DND-41 (cell line): Measurements from ENCODE around the gene STH.

ENCODE experiments used
- ATAC-seq: fragments of 200-7000 bp; cut with Tn5 transposase; 3 replicates; pipeline ENCODE4 v1.9.1; 2021; ENCODE audit warnings: low read depth; ENCODE audit not compliant: insufficient read depth
- DNase-seq: peaks from one replicate; pipeline ENCODE4 v3.0.0-alpha.2; 2020
- H2AFZ ChIP-seq: 2 replicates; pipeline ENCODE4 v1.6.0; 2012; ENCODE audit warnings: low read depth, low read length
- H3K27ac ChIP-seq: 2 replicates; pipeline ENCODE4 v1.5.1; 2012; ENCODE audit warnings: low read length, inconsistent platforms
- H3K27me3 ChIP-seq: fragments of 200-600 bp; sonication (generic); 2 replicates; pipeline ENCODE4 v1.6.0; 2012; ENCODE audit warnings: low read length, mild to moderate bottlenecking, inconsistent platforms; ENCODE audit not compliant: insufficient read depth, poor library complexity
- H3K36me3 ChIP-seq: 2 replicates; pipeline ENCODE4 v1.5.1; 2012; ENCODE audit warnings: low read length, inconsistent platforms; ENCODE audit not compliant: insufficient read depth
- H3K4me1 ChIP-seq: 2 replicates; pipeline ENCODE4 v1.5.1; 2012; ENCODE audit warnings: mild to moderate bottlenecking, low read length; ENCODE audit not compliant: insufficient read depth
- H3K4me2 ChIP-seq: 2 replicates; pipeline ENCODE4 v1.6.0; 2012; ENCODE audit warnings: mild to moderate bottlenecking, moderate library complexity, low read length, inconsistent platforms; ENCODE audit not compliant: insufficient read depth
- H3K4me3 ChIP-seq, 2 experiments: fragments of 200-600 bp in 1 of 2; shearing (Covaris generic) in 1 of 2; 2 replicates each; pipeline ENCODE4 v1.5.1; 2012 to 2016; ENCODE audit warnings: inconsistent platforms in 2 of 2, low read length in 2 of 2, mild to moderate bottlenecking in 2 of 2, low read depth in 1 of 2, moderate library complexity in 1 of 2
- H3K79me2 ChIP-seq: 2 replicates; pipeline ENCODE4 v1.6.0; 2012; ENCODE audit warnings: low read length, inconsistent platforms; ENCODE audit not compliant: insufficient read depth
- H3K9ac ChIP-seq: 2 replicates; pipeline ENCODE4 v1.6.0; 2012; ENCODE audit warnings: low read depth, mild to moderate bottlenecking, inconsistent platforms, low read length, moderate library complexity
- H3K9me3 ChIP-seq: 2 replicates; pipeline ENCODE4 v1.5.1; 2012; ENCODE audit warnings: low read length, moderate library complexity, mild to moderate bottlenecking, inconsistent platforms; ENCODE audit not compliant: insufficient read depth, severe bottlenecking
- H4K20me1 ChIP-seq: 2 replicates; pipeline ENCODE4 v1.6.0; 2012; ENCODE audit warnings: low read length; ENCODE audit not compliant: insufficient read depth
- EZH2 ChIP-seq: IDR thresholded peaks from 3 replicates; pipeline ENCODE4 v1.6.1; 2012; ENCODE audit warnings: borderline replicate concordance, low read depth, mild to moderate bottlenecking, moderate library complexity, low read length, inconsistent platforms; ENCODE audit not compliant: severe bottlenecking
- TF ChIP-seq, protein P1 (sequence below): IDR thresholded peaks from 2 replicates; pipeline ENCODE4 v1.5.1; 2012; ENCODE audit warnings: borderline replicate concordance, low read length, moderate library complexity, mild to moderate bottlenecking; ENCODE audit not compliant: poor library complexity, severe bottlenecking; ENCODE audit errors: extremely low read depth

Gene STH

DNA sequence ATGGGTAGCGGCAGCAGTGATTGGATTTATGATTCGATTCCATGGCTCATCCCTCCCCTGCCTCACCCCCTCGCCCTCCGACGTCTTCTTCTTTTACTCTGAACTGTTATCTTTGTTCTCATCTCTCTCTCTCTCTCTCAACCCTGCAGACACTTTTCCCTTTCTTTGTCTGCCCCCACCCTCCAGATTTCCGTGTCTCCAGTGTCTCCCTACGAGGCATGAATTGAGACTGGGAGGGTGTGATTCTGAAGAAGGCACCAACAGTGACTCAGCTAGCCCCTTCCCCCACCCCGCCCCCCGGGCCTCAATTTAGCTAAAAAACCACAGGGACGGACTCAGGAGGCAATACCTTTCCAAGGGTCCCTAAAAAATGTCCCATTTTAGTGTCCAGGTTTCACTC, 47.6 kb upstream of the STH start:
- H3K9ac ChIP-seq: no peak overlapping the region
- 0 out of 2 replicates have a peak, but pooled peaks cover 3% of the 10 kb centered on the region for H4K20me1 ChIP-seq
- H3K4me1 ChIP-seq: peaks cover 10% of the 10 kb centered on the region; the same call in 1 of the 2 replicates
- TF ChIP-seq, protein P1, sequence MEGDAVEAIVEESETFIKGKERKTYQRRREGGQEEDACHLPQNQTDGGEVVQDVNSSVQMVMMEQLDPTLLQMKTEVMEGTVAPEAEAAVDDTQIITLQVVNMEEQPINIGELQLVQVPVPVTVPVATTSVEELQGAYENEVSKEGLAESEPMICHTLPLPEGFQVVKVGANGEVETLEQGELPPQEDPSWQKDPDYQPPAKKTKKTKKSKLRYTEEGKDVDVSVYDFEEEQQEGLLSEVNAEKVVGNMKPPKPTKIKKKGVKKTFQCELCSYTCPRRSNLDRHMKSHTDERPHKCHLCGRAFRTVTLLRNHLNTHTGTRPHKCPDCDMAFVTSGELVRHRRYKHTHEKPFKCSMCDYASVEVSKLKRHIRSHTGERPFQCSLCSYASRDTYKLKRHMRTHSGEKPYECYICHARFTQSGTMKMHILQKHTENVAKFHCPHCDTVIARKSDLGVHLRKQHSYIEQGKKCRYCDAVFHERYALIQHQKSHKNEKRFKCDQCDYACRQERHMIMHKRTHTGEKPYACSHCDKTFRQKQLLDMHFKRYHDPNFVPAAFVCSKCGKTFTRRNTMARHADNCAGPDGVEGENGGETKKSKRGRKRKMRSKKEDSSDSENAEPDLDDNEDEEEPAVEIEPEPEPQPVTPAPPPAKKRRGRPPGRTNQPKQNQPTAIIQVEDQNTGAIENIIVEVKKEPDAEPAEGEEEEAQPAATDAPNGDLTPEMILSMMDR: no peak
- no peak for TF ChIP-seq EZH2
- H3K4me3 ChIP-seq: no peak overlapping the region
- ATAC-seq (no peak), DNase-seq (no peak)
- no peak overlapping the region for H2AFZ ChIP-seq
- H3K27ac ChIP-seq: no peak overlapping the region
- no peaks in the 10 kb centered on the region for H3K36me3 ChIP-seq
- H3K79me2 ChIP-seq: no peaks in the 10 kb centered on the region
- no peaks in the 10 kb centered on the region for H3K9me3 ChIP-seq
- H3K4me2 ChIP-seq: no peak overlapping the region
- H3K27me3 ChIP-seq: peaks cover 25% of the 10 kb centered on the region

DNA sequence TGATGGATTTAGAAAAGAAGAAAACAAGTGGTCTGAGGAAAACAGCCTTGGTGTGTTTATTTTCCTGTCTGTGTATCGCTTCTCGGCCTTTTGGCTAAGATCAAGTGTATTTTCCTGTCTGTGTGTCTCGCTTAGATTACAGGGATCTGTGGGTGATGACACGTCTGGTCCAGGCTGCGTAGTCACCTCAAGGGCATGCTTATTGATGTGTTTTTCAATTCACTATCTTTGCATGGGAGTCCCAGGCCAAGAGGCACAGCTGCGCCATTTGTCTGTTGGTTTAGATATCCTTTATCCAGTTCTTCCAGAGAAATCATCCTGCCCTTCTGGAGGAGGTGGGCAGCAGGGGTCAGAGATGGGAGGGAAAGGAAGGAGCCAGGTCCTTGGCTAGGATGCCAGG, 47.1 kb upstream of the STH start:
- no peaks in the 10 kb centered on the region for H3K36me3 ChIP-seq
- H3K9ac ChIP-seq: no peak overlapping the region
- H2AFZ ChIP-seq: no peak overlapping the region
- H3K9me3 ChIP-seq: no peaks in the 10 kb centered on the region
- peaks cover 25% of the 10 kb centered on the region for H3K27me3 ChIP-seq
- no peak overlapping the region for H3K27ac ChIP-seq
- H3K79me2 ChIP-seq: no peaks in the 10 kb centered on the region
- ATAC-seq (no peak), DNase-seq (no peak)
- H3K4me2 ChIP-seq: no peak overlapping the region
- TF ChIP-seq EZH2: no peak
- TF ChIP-seq, protein P1: no peak
- peaks cover 10% of the 10 kb centered on the region; the same call in 1 of the 2 replicates for H3K4me1 ChIP-seq
- H4K20me1 ChIP-seq: 0 out of 2 replicates have a peak, but pooled peaks cover 3% of the 10 kb centered on the region
- no peak overlapping the region for H3K4me3 ChIP-seq

DNA sequence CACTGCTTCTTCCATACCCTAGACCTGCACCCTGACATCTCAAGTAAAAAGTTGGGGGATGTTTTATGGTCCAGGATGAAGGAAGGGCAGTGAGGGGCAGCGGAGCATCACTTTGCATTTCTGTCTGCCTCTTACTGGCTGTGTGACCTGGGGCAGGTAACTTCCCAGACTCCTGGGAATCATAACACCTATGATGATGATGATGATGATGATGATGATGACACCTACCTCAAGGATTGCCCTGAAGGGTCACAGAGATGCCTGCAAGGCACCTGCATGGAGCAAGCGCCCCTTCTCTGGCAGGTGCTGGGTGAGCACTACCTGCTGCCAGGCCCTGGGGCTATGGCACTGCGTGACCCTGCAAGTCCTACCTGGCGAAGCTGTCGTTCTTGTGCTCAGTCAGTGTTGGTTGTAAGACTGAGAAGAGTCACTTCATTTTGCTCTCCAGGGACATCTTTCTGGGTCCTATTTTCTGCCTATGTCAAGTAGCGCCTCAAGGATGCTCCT, 46.2 kb upstream of the STH start:
- no peak overlapping the region for H3K27ac ChIP-seq
- peaks cover 10% of the 10 kb centered on the region; the same call in 1 of the 2 replicates for H3K4me1 ChIP-seq
- H4K20me1 ChIP-seq: 0 out of 2 replicates have a peak, but pooled peaks cover 3% of the 10 kb centered on the region
- no peak overlapping the region for H3K9ac ChIP-seq
- no peak overlapping the region for H2AFZ ChIP-seq
- no peaks in the 10 kb centered on the region for H3K36me3 ChIP-seq
- no peaks in the 10 kb centered on the region for H3K79me2 ChIP-seq
- DNase-seq (no peak), ATAC-seq (no peak)
- H3K27me3 ChIP-seq: peaks cover 25% of the 10 kb centered on the region
- H3K9me3 ChIP-seq: no peaks in the 10 kb centered on the region
- TF ChIP-seq, protein P1: no peak
- no peak for TF ChIP-seq EZH2
- H3K4me2 ChIP-seq: no peak overlapping the region
- no peak overlapping the region for H3K4me3 ChIP-seq
